Calu3 (cell line): ENCODE results near the gene CYB5B. TPM values are rescaled to one million over a fixed set of nuclear protein-coding genes. Genes with fewer than 3 reads are reported as not detected.

Experiments
- BruUV-seq: library from RNA; stranded (reverse); fragments of 400-500 nt; replicated peaks from 2 replicates; lab custom pipeline; 2021; lab: Mats Ljungman, UMichigan
- CTCF ChIA-PET: fragments of 300-600 bp; sonication (Branson Sonifier 250); formaldehyde crosslinking; loops from one replicate; lab custom pipeline; 2022; ENCODE audit warnings: antibody characterized with exemption; lab: Charles Lee
- DNase-seq: peaks from one replicate; pipeline ENCODE4 v3.0.0; 2022
- H3K27ac Mint-ChIP-seq: one replicate; pipeline ENCODE4 v1.8.0; 2022; ENCODE audit warnings: mixed read lengths; ENCODE audit not compliant: unreplicated experiment
- H3K27me3 Mint-ChIP-seq: one replicate; pipeline ENCODE4 v1.8.0; 2022; ENCODE audit warnings: mixed read lengths; ENCODE audit not compliant: unreplicated experiment
- H3K36me3 Mint-ChIP-seq: one replicate; pipeline ENCODE4 v1.8.0; 2022; ENCODE audit warnings: mild to moderate bottlenecking, moderate library complexity, mixed read lengths; ENCODE audit not compliant: insufficient read depth, unreplicated experiment
- H3K4me1 Mint-ChIP-seq: one replicate; pipeline ENCODE4 v1.8.0; 2022; ENCODE audit warnings: mild to moderate bottlenecking, low read depth, mixed read lengths; ENCODE audit not compliant: unreplicated experiment
- H3K4me3 Mint-ChIP-seq: one replicate; pipeline ENCODE4 v1.8.0; 2022; ENCODE audit warnings: mild to moderate bottlenecking, low read depth, moderate library complexity, mixed read lengths; ENCODE audit not compliant: unreplicated experiment
- H3K9me3 Mint-ChIP-seq: one replicate; pipeline ENCODE4 v1.8.0; 2022; ENCODE audit warnings: low read depth, mixed read lengths; ENCODE audit not compliant: unreplicated experiment
- CTCF ChIP-seq: fragments of 200-600 bp; IDR thresholded peaks from one replicate; pipeline ENCODE4 v1.8.0; 2022; ENCODE audit warnings: antibody characterized with exemption; ENCODE audit not compliant: unreplicated experiment
- intact Hi-C: fragments of 100-400 bp; cut with micrococcal nuclease; formaldehyde crosslinking; loops from one replicate; pipeline ENCODE4 v1.10.0; 2022; ENCODE audit not compliant: unreplicated experiment
- total RNA-seq: library from RNA; stranded (reverse); gene quantifications from 2 replicates; pipeline ENCODE4 v1.2.3, GENCODE V29; 2022

The CYB5B gene
- total RNA-seq, 1 experiment from 2014 or later = 179 TPM

GRCh38 chr16:69501956-69502745, 77.7 kb downstream of the CYB5B start:
- intact Hi-C loops = no loop called here
- H3K4me1 Mint-ChIP-seq = peaks cover 8% of the 10 kb centered on the region
- no peak for DNase-seq
- H3K27me3 Mint-ChIP-seq = peaks cover 14% of the 10 kb centered on the region
- H3K36me3 Mint-ChIP-seq = no peaks in the 10 kb centered on the region
- no peak overlapping the region for H3K4me3 Mint-ChIP-seq
- TF ChIP-seq CTCF = no peak
- BruUV-seq = no TSS peak
- no peaks in the 10 kb centered on the region for H3K9me3 Mint-ChIP-seq
- no peak overlapping the region for H3K27ac Mint-ChIP-seq
- CTCF ChIA-PET = no interaction called here

- Mint-ChIP-seq H3K27me3 (peaks cover 5% of the 10 kb centered on the region), H3K4me3 (no peak overlapping the region), H3K9me3 (no peaks in the 10 kb centered on the region), H3K4me1 (peaks cover 8% of the 10 kb centered on the region), H3K36me3 (no peaks in the 10 kb centered on the region), H3K27ac (no peak overlapping the region)
- CTCF ChIA-PET = no interaction called here
- intact Hi-C loops = no loop called here
- TF ChIP-seq CTCF = no peak
- DNase-seq = no peak
- BruUV-seq = no TSS peak
Measured at GRCh38 chr16:69503244-69503643, 78.8 kb downstream of the CYB5B start.

- no peaks in the 10 kb centered on the region for H3K36me3 Mint-ChIP-seq
- intact Hi-C loops = no loop called here
- no peaks in the 10 kb centered on the region for H3K27me3 Mint-ChIP-seq
- peaks cover 6% of the 10 kb centered on the region for H3K9me3 Mint-ChIP-seq
- DNase-seq = no peak
- no TSS peak for BruUV-seq
- no peak overlapping the region for H3K27ac Mint-ChIP-seq
- H3K4me1 Mint-ChIP-seq = peaks cover 3% of the 10 kb centered on the region
- CTCF ChIA-PET = interaction anchor here (0.6 kb wide), 1 partner anchor 147 kb away, joined by 3 read pairs; no protein-coding TSS in a partner anchor
- no peak for TF ChIP-seq CTCF
- H3K4me3 Mint-ChIP-seq = no peak overlapping the region
Measured at GRCh38 chr16:69508033-69508755, 83.8 kb downstream of the CYB5B start.

DNA sequence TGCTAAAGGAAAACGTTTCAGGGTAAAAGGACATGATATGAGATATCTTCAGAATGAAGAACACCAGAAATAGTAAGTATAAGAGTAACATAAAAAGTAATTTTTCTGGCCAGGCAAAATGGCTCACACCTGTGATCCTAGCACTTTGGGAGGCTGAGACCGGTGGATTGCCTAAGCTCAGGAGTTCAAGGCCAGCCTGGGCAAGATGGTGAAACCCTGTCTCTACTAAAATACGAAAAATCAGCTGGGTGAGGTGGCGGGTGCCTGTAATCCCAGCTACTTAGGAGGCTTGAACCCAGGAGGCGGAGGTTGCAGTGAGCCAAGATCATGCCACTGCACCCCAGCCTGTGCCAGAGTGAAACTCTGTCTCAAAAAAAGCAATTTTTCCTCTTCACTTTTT, 84.7 kb downstream of the CYB5B start:
- H3K27me3 Mint-ChIP-seq = no peaks in the 10 kb centered on the region
- H3K9me3 Mint-ChIP-seq = peaks cover 6% of the 10 kb centered on the region
- TF ChIP-seq CTCF = no peak
- CTCF ChIA-PET = interaction anchor here (0.6 kb wide), 1 partner anchor 148 kb away, joined by 3 read pairs; no protein-coding TSS in a partner anchor
- H3K27ac Mint-ChIP-seq = no peak overlapping the region
- BruUV-seq = no TSS peak
- intact Hi-C loops = no loop called here
- H3K4me3 Mint-ChIP-seq = no peak overlapping the region
- no peaks in the 10 kb centered on the region for H3K36me3 Mint-ChIP-seq
- peaks cover 12% of the 10 kb centered on the region for H3K4me1 Mint-ChIP-seq
- DNase-seq = no peak
